Omental fat pad (tissue), 4 donors: Measurements from ENCODE around the gene OAF. TPM values are rescaled to one million over a fixed set of nuclear protein-coding genes. Genes with fewer than 3 reads are reported as not detected.

Source experiments
- ATAC-seq: fragments of 150-250 bp; one replicate; pipeline ENCODE4 v1.9.1; 2016; ENCODE audit warnings: mild to moderate bottlenecking, moderate library complexity; ENCODE audit not compliant: low FRiP score
- DNase-seq: peaks from one replicate; pipeline ENCODE4 v3.0.0-alpha.2; 2019; ENCODE audit warnings: low spot score
- total RNA-seq, 4 donors: library from RNA; depleted of rRNA; stranded (reverse); fragments of >200 nt; gene quantifications; one replicate each; pipeline ENCODE4 v1.1.0, GENCODE V29; 2016
- TF ChIP-seq, protein P1 (sequence below), 3 donors: fragments of 450-650 bp; IDR thresholded peaks; one replicate each; pipeline ENCODE4 v1.5.1; 2016 to 2017; ENCODE audit warnings: antibody characterized with exemption in 3 of 3, mild to moderate bottlenecking in 3 of 3, moderate library complexity in 2 of 3

The OAF gene
- total RNA-seq, 4 donors from 2014 or later = 32.3 to 97.4 (median 67.0) TPM

DNA sequence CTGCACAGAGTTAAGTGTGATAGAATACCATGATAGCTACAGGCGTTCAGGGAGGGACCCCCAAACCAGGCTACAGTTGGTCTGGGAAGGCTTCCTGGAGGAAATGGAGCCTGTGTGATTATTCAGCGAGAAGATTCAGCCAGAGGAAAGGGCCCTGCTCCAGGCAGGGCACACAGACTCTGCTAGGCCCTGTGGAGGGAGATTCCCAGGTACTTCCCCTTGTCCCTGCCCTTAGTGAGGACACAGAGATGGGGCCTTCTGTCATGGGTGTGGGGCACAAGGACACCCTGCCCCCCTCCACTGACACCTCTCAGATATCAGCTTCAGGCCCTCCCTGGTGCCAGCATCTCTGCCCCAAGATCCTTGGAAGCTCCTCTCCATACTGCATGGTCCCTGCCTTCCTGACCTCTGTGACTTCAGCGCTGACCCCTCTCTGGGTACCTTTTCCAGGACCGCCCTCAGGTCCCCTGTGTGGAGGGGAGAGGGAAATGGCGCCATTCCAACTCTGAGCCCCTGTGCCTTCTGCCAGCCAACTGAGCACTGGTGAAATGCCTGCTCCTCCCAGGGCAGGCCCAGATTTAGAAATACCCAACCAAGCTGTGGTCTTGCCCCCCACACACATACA is 16.5 kb downstream of the OAF start:
- TF ChIP-seq, protein P1, sequence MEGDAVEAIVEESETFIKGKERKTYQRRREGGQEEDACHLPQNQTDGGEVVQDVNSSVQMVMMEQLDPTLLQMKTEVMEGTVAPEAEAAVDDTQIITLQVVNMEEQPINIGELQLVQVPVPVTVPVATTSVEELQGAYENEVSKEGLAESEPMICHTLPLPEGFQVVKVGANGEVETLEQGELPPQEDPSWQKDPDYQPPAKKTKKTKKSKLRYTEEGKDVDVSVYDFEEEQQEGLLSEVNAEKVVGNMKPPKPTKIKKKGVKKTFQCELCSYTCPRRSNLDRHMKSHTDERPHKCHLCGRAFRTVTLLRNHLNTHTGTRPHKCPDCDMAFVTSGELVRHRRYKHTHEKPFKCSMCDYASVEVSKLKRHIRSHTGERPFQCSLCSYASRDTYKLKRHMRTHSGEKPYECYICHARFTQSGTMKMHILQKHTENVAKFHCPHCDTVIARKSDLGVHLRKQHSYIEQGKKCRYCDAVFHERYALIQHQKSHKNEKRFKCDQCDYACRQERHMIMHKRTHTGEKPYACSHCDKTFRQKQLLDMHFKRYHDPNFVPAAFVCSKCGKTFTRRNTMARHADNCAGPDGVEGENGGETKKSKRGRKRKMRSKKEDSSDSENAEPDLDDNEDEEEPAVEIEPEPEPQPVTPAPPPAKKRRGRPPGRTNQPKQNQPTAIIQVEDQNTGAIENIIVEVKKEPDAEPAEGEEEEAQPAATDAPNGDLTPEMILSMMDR (IDR thresholded peaks at IDR 0.05) = no peak
- ATAC-seq (no peak), DNase-seq (no peak)

DNA sequence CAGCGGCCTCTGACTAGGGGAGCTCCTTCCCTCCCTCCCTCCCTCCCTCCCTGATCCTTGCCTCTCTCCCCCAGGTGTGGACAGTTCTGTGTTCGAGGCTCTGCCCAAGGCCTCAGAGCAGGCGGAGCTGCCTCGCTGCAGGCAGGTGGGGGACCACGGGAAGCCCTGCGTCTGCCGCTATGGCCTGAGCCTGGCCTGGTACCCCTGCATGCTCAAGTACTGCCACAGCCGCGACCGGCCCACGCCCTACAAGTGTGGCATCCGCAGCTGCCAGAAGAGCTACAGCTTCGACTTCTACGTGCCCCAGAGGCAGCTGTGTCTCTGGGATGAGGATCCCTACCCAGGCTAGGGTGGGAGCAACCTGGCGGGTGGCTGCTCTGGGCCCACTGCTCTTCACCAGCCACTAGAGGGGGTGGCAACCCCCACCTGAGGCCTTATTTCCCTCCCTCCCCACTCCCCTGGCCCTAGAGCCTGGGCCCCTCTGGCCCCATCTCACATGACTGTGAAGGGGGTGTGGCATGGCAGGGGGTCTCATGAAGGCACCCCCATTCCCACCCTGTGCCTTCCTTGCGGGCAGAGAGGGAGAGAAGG is 18.1 kb downstream of the OAF start:
- TF ChIP-seq, protein P1 (IDR thresholded peaks at IDR 0.05) = no peak
- no peak for DNase-seq
- ATAC-seq = no peak

DNA sequence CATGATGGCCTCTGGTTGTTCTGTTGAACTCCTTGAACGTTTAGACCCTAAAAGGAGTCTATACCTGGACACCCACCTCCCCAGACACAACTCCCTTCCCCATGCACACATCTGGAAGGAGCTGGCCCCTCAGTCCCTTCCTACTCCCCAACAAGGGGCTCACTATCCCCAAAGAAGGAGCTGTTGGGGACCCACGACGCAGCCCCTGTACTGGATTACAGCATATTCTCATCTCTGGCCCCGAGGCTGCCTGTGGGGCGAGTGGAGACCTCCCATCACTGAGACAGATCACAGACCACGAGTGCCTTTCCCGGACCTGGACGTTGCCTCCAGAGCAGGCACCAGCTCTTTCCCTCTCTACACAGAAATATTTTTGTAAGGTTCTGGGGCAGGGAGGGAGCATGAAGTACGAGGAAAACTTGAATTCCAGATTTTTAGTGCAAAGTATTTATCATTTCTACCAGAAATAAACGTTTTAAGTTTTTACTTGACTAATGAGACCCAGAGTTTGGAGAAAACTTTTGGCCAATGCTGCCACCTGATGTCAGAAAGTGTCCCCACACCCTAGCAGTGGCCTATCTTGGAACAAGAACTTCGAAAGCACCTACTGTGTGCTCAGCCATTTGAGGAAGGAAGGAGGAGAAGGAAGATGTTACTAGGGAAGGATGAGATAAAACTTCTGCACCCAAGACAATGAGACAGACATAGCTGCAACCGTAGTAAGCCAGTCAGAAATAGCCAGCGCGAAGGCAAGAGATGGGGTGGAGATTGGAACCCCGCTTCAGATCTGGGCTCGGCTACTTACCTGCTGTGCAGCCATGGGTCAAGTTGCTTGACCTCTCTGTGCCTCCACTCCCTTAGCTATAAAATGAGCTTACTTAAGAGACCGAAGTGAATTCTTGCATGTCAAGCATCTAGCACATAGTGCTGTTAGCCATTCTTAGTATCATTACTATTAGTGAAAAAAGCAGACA is 18.9 kb downstream of the OAF start:
- TF ChIP-seq, protein P1 (IDR thresholded peaks at IDR 0.05) = no peak
- DNase-seq (no peak), ATAC-seq (no peak)

DNA sequence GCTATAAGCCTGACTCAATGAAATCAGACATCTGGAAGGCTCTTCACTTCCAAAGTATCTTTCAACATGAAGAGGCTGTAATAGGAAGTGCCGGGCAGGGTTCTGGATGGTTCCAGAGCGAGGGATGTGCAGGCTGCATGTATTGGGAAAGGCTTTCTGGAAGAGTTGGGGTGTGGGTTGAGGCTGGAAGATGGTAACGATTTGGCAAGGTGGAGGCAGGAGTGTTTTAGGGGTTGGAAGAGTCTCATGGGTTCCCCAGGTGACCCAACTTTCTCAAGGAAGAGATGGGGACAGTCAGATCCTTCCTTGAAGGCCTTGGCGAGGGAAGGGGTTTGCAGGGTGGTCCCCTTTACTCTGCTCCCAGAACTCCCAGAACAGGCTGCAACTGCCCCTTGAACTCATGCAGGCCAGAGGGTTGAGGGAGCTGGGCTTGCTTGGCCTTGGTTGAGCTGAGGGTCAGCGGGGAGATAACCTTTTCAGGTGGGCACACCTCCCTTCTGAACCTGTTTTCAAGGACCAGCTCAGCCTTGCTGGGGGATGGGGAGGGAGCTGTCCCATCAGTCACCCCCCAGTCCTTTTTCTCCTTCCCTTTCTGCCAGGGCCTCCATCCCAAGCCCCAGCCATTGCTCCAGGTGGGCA is 19.7 kb downstream of the OAF start:
- DNase-seq = no peak
- ATAC-seq = no peak
- TF ChIP-seq, protein P1 (IDR thresholded peaks at IDR 0.05) = no peak

DNA sequence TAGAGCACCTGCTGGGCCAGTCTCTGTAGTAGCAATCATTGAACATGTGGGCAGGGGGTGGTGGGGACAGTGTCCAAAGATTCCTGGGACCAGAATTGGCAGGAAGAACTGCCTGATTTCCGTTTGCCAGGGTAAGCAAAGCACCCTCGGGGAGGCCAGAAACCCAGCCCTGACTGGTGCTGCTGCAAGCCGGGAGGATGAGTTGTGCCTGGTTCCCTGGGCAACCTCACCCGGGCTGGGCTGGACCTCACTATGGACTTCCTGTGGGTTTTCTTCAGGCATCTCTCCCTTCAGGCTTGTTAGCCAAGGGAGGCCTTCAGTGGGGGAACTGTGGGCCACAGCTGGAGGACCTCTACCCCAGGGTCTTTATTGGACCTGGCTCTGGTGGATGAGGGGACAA is 21.1 kb downstream of the OAF start:
- no peak for DNase-seq
- ATAC-seq = no peak
- TF ChIP-seq, protein P1 (IDR thresholded peaks at IDR 0.05) = no peak

DNA sequence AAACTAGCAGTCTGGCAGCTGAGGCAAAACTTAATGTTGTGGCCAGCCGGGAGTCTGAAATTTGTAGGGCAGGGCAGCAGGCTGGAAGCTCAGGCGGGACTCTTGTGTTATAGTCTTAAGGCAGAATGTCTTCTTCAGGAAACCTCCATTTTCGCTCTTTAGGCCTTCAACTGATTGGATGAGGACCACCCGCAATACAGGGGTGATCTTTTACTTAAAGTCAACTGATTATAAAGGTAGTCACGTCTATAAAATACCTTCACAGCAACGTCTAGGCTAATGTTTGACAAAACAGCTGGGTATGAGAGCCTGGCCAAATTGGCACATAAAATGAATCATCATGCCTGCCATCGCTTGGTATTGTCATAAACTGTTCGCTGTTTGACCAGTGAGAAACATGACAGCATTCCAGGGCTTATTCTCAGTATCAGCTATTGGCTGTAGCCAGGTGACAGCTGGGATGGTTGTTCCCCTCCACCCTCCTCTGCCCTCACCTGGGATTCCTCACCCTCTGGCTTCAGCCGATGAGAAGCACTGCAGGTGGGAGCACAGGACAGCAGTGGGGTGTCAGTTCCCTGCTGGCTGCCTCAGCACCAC is 22.5 kb downstream of the OAF start:
- DNase-seq (no peak), ATAC-seq (no peak)
- TF ChIP-seq, protein P1 (IDR thresholded peaks at IDR 0.05) = no peak
